Transverse colon (tissue), 4 donors: ENCODE measurements around the gene SPRTN.

Experiments
- EP300 ChIP-seq: sonication (generic); formaldehyde crosslinking; IDR thresholded peaks from one replicate; pipeline ENCODE4 v1.6.1; 2017; ENCODE audit warnings: antibody characterized with exemption, low read depth
- POLR2A ChIP-seq: fragments of 450-650 bp; IDR thresholded peaks from one replicate; pipeline ENCODE4 v1.6.1; 2016; ENCODE audit warnings: antibody characterized with exemption, mild to moderate bottlenecking, moderate library complexity
- POLR2AphosphoS5 ChIP-seq, 3 donors: sonication (generic); formaldehyde crosslinking; IDR thresholded peaks; one replicate each; pipeline ENCODE4 v1.6.1; 2016; ENCODE audit warnings: antibody characterized with exemption in 3 of 3
- TF ChIP-seq, protein P1 (sequence below), 5 experiments: fragments of 200-600 bp in 3 of 5; fragments of 450-650 bp in 2 of 5; sonication (generic) in 3 of 5; IDR thresholded peaks; 1 replicate in 2 of 5; 2 replicates in 3 of 5; pipeline ENCODE4 v1.5.1; 2016 to 2017; ENCODE audit warnings: antibody characterized with exemption in 5 of 5, inconsistent platforms in 3 of 5, mild to moderate bottlenecking in 2 of 5, moderate library complexity in 1 of 5

DNA sequence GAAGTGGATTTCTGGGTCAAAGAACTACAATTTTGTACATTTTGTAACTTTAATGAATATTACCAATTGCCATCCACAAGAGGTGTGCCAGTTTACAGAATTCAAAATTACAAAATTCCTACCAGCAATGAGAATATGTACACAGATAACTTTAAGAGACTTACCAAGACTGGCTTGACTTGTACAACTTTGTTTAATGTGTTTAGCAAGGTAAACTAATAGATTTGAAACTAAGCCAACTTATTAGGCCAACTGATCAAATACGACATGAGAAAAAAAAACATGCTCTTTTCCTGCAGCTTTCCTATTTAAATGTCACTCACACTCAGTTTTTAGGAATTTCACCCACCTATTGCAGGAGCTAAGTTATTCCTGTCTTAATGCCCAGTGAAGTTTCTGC is 11.8 kb upstream of the SPRTN start:
- TF ChIP-seq, protein P1, sequence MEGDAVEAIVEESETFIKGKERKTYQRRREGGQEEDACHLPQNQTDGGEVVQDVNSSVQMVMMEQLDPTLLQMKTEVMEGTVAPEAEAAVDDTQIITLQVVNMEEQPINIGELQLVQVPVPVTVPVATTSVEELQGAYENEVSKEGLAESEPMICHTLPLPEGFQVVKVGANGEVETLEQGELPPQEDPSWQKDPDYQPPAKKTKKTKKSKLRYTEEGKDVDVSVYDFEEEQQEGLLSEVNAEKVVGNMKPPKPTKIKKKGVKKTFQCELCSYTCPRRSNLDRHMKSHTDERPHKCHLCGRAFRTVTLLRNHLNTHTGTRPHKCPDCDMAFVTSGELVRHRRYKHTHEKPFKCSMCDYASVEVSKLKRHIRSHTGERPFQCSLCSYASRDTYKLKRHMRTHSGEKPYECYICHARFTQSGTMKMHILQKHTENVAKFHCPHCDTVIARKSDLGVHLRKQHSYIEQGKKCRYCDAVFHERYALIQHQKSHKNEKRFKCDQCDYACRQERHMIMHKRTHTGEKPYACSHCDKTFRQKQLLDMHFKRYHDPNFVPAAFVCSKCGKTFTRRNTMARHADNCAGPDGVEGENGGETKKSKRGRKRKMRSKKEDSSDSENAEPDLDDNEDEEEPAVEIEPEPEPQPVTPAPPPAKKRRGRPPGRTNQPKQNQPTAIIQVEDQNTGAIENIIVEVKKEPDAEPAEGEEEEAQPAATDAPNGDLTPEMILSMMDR (IDR thresholded peaks at IDR 0.05), result no peak
- TF ChIP-seq POLR2AphosphoS5 (IDR thresholded peaks at IDR 0.05) (no peak), POLR2A (no peak), EP300 (no peak)
